Tibial artery (tissue), 4 donors: ENCODE measurements around the gene P4HA3.
A peak's percentile ranks its signal among the peaks of the same experiment; 100 is the strongest.

Source experiments
- DNase-seq, 2 donors: peaks; one replicate each; pipeline ENCODE4 v3.0.0-alpha.2; 2019
- H3K27ac ChIP-seq, 2 donors: fragments of 200-600 bp; sonication (generic) in 1 of 2; 1 replicate in 1 of 2; 2 replicates in 1 of 2; pipeline ENCODE4 v1.5.1; 2018 to 2019; ENCODE audit warnings: mild to moderate bottlenecking in 1 of 2
- H3K27me3 ChIP-seq, 2 donors: fragments of 200-600 bp; sonication (generic) in 1 of 2; one replicate each; pipeline versions ENCODE4 v1.5.1 to v1.6.0; 2016 to 2019
- H3K36me3 ChIP-seq, 3 donors: fragments of 200-600 bp; sonication (generic) in 2 of 3; one replicate each; pipeline ENCODE4 v1.5.1; 2016 to 2019; ENCODE audit warnings: mild to moderate bottlenecking in 2 of 3
- H3K4me1 ChIP-seq, 4 donors: fragments of 200-600 bp; sonication (generic) in 2 of 4; 1 replicate in 3 of 4; 2 replicates in 1 of 4; pipeline ENCODE4 v1.5.1; 2016 to 2019
- H3K4me3 ChIP-seq, 2 donors: fragments of 200-600 bp; sonication (generic) in 1 of 2; 1 replicate in 1 of 2; 2 replicates in 1 of 2; pipeline ENCODE4 v1.5.1; 2018 to 2019; ENCODE audit warnings: mild to moderate bottlenecking in 2 of 2
- H3K9me3 ChIP-seq, 3 donors: fragments of 200-600 bp; sonication (generic) in 1 of 3; one replicate each; pipeline ENCODE4 v1.5.1; 2016 to 2019
- intact Hi-C: fragments of 100-400 bp; cut with DNase I; formaldehyde crosslinking; loops from one replicate; pipeline ENCODE4 v1.15.0; 2023; ENCODE audit warnings: low total_unique reads
- TF ChIP-seq, protein P1 (sequence below), 2 experiments: fragments of 200-600 bp in 1 of 2; fragments of 450-650 bp in 1 of 2; IDR thresholded peaks; one replicate each; pipeline ENCODE4 v1.5.1; 2017 to 2019; ENCODE audit warnings: antibody characterized with exemption in 2 of 2, mild to moderate bottlenecking in 1 of 2, moderate library complexity in 1 of 2

Gene P4HA3

GRCh38 chr11:74311352-74311926, at the start of gene P4HA3:
P4HA3 (minus strand) TSS chr11:74311640; CDS start chr11:74311611, 29 bp downstream.
- Histone ChIP-seq H3K9me3 (peaks cover 0 to 8% (median 3%) of the 10 kb centered on the region in 3 donors), H3K36me3 (no peaks in the 10 kb centered on the region), H3K27ac (peak within 1 kb of the TSS in 1 of 2 donors; percentile 25), H3K4me3 (peak within 1 kb of the TSS; percentile 49 to 60), H3K27me3 (peaks cover 0 to 8% of the 10 kb centered on the region in 2 donors), H3K4me1 (peaks cover 0 to 9% (median 9%) of the 10 kb centered on the region in 4 donors)
- peak; percentile 55 to 81 for DNase-seq
- TF ChIP-seq, protein P1, sequence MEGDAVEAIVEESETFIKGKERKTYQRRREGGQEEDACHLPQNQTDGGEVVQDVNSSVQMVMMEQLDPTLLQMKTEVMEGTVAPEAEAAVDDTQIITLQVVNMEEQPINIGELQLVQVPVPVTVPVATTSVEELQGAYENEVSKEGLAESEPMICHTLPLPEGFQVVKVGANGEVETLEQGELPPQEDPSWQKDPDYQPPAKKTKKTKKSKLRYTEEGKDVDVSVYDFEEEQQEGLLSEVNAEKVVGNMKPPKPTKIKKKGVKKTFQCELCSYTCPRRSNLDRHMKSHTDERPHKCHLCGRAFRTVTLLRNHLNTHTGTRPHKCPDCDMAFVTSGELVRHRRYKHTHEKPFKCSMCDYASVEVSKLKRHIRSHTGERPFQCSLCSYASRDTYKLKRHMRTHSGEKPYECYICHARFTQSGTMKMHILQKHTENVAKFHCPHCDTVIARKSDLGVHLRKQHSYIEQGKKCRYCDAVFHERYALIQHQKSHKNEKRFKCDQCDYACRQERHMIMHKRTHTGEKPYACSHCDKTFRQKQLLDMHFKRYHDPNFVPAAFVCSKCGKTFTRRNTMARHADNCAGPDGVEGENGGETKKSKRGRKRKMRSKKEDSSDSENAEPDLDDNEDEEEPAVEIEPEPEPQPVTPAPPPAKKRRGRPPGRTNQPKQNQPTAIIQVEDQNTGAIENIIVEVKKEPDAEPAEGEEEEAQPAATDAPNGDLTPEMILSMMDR (IDR thresholded peaks at IDR 0.05), result no peak
- intact Hi-C loops, result no loop called here

- intact Hi-C loops, result no loop called here
- no peaks in the 10 kb centered on the region for H3K4me1 ChIP-seq
These were observed 46.0 kb upstream of the P4HA3 start for GRCh38 chr11:74357449-74357848.

GRCh38 chr11:74355626-74356025, 44.2 kb upstream of the P4HA3 start:
- DNase-seq, result no peak
- no peaks in the 10 kb centered on the region for H3K27me3 ChIP-seq
- TF ChIP-seq, protein P1 (IDR thresholded peaks at IDR 0.05), result no peak
- no peaks in the 10 kb centered on the region for H3K4me1 ChIP-seq
- H3K27ac ChIP-seq, result no peak overlapping the region
- no peak overlapping the region for H3K4me3 ChIP-seq
- peaks cover 5 to 29% (median 17%) of the 10 kb centered on the region in 3 donors for H3K36me3 ChIP-seq
- H3K9me3 ChIP-seq, result no peaks in the 10 kb centered on the region
- intact Hi-C loops, result no loop called here

More at GRCh38 chr11:74357449-74357848, 46.0 kb upstream of the P4HA3 start:
- no peaks in the 10 kb centered on the region for H3K27me3 ChIP-seq
- H3K4me3 ChIP-seq, result no peak overlapping the region
- peaks cover 8 to 40% (median 30%) of the 10 kb centered on the region in 3 donors for H3K36me3 ChIP-seq
- TF ChIP-seq, protein P1 (IDR thresholded peaks at IDR 0.05), result no peak
- DNase-seq, result no peak
- no peak overlapping the region for H3K27ac ChIP-seq
- H3K9me3 ChIP-seq, result no peaks in the 10 kb centered on the region

- H3K4me1 ChIP-seq, result no peaks in the 10 kb centered on the region
- DNase-seq, result no peak
- H3K9me3 ChIP-seq, result no peaks in the 10 kb centered on the region
- TF ChIP-seq, protein P1 (IDR thresholded peaks at IDR 0.05), result no peak
- intact Hi-C loops, result no loop called here
- no peak overlapping the region for H3K4me3 ChIP-seq
- no peaks in the 10 kb centered on the region for H3K27me3 ChIP-seq
- no peak overlapping the region for H3K27ac ChIP-seq
- H3K36me3 ChIP-seq, result peaks cover 0 to 18% (median 10%) of the 10 kb centered on the region in 3 donors
These were observed 42.6 kb upstream of the P4HA3 start for GRCh38 chr11:74354036-74354435.

DNA sequence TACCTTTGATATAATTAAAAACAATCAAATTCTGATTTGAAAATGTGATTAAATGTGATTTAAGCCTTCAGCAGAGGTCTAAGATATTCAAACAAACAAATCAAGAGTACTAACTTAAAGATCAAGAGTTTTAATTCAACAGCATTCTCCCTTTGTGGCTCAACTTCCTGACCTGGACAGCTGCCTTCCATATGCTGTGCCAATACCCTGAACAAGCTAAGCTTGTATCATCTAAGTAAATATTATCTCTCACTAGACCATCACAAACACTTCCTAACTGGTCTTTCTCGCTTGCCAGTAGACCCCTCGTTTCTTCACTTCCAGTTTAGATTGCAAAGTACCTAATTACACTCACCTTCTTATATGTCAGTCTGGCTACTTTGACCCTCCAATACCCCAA, 35.9 kb upstream of the P4HA3 start:
- H3K27ac ChIP-seq, result no peak overlapping the region
- intact Hi-C loops, result no loop called here
- H3K9me3 ChIP-seq, result no peaks in the 10 kb centered on the region
- no peak overlapping the region for H3K4me3 ChIP-seq
- DNase-seq, result no peak
- H3K27me3 ChIP-seq, result no peaks in the 10 kb centered on the region
- H3K4me1 ChIP-seq, result peaks cover 0 to under 1% (median 0%) of the 10 kb centered on the region in 4 donors
- H3K36me3 ChIP-seq, result peaks cover 0 to 14% (median 0%) of the 10 kb centered on the region in 3 donors
- TF ChIP-seq, protein P1 (IDR thresholded peaks at IDR 0.05), result no peak
